ENCODE measurements around the gene SH3RF3.

Gene SH3RF3

GRCh38 chr2:109409321-109410038 is 280.5 kb downstream of the SH3RF3 start:
- no peak for DNase-seq (ENCODE audit: low read depth in 2 of 2)

DNA sequence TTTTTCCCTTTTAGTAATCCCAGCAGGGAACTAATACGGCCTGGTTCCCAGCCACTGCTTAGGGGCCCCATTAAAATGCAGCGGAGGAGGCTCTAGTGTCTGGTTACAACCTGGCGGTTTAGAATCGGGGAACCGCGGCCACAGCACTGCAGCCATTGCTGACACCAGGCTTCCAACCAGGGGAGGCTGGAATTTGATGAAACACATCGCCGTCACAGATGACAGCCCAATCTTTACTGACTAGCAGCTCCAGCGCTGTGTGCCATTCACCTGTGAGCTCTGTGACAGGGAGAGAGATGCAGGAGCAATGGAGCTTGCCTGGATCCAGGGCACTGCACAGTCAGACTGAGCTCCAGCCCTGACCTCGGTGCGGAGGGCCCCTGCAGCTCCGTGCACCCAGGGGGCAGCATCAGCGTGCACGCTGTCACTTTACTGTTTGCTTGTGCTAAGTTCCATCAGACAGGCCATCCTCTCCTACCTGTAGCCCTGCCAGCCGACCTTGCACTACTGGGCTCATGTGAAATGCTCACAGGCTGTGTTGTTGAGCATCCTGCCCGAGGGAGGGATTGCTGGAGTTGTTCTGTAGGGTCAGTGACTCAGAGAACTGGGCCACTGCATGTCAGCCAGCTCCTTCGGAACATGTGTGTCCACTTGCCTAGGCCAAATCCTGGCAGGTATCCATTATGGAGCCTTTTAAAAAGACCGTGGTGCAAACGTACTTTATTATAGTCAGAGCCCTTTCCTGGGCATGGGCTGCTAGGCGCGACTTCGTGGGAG is 281.2 kb downstream of the SH3RF3 start:
- no peak for DNase-seq (ENCODE audit: low read depth in 2 of 2)

- DNase-seq (ENCODE audit: low read depth in 2 of 2), result no peak
These were observed 282.8 kb downstream of the SH3RF3 start for GRCh38 chr2:109411640-109412325.

- no peak for DNase-seq (ENCODE audit: low read depth in 2 of 2)
These were observed 286.6 kb downstream of the SH3RF3 start for GRCh38 chr2:109415581-109416013.

DNA sequence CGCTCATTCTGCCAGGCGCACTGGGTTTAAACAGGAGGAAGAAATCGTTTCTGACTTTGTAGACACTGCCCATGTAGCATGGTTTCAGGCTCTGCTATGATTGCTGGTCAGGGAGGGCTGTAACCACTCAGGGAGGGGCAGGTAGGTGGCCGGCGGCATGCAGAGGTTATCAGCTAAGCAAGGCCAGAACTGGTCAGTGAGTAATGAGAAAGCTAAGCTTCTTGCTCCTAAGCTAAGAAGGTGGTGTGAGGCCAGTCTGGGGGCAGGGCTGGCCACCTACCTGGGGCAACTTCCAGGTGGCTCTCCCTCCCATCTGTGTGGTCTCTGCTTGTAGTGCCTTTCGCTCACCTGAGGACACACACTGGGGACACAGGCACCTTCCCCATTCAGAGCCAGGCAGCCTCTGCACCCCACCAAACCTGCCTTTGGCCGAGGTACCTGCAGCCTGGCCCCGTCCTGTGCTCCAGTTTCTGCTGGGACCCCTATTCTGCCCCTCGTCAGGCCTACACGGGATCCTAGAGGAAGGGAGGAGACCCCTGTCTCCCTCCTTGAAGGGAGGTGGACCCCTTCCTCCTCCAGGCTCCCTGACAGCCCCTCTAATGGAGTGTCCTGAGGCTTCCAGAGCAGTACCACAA is 288.8 kb downstream of the SH3RF3 start:
- DNase-seq (ENCODE audit: low read depth in 2 of 2), result no peak

DNA sequence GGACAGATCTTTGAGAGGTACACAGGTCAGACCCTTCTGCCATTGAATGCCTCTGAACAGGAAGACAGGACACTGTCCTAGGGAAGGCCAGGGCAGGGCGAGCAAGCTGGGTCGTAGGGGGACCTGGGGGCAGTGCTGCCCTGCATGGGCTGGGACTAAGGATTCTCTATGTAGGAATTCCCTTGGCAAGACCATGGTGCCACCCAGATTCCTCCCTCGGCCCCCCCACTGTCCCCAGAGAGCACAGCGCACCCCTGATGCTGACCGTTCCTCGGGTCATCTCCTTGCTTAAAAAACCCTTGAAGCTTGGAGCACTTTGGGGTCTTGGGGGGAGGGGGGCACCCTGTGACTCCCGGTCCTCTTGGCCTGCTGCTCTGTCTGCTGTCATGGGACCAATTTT is 289.7 kb downstream of the SH3RF3 start:
- DNase-seq (ENCODE audit: low read depth in 2 of 2), result no peak

- DNase-seq (ENCODE audit: low read depth in 2 of 2), result no peak
These were observed 290.3 kb downstream of the SH3RF3 start for GRCh38 chr2:109419171-109419756.

GRCh38 chr2:109419960-109420370 is 291.0 kb downstream of the SH3RF3 start:
- no peak for DNase-seq (ENCODE audit: low read depth in 2 of 2)

DNA sequence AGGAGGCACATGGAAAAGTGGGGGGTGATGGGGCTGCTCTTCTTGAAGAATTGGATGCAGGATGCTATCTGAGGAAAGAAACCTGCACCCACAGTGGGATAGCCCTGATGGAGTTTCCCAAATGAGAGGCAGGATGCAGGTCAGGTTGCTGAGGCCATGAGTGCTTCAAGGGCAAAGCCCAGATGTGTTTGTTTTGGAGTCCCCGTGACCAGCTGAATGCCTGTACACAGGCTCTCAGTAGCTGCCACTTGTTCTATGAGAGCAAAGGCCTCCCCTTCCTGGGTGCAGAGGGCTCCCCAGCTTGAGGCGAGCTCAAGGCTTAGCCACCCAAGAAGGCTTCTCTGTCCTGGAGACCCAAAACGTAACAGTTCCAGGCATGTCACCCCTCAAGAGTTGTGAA is 292.1 kb downstream of the SH3RF3 start:
- no peak for DNase-seq (ENCODE audit: low read depth in 2 of 2)

DNA sequence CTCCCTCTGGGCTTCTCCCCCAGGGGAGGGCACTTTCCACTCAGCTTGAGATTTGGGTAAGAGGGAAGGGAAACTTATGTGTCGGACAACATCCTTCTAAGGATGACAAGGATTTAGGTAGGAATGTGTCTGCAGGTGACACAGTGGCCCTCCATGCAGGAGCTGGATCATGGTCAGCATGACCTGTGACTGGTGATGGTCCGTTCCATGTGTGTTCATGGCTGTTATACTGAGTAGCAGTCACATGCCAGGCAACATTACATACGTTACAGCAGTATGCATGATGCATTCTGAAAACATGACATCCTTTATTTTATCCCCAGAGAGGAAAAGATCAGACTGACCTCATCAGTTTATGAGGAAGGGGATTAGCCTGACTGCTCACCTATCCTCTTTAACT is 292.6 kb downstream of the SH3RF3 start:
- no peak for DNase-seq (ENCODE audit: low read depth in 2 of 2)

GRCh38 chr2:109422071-109422757 is 293.2 kb downstream of the SH3RF3 start:
- DNase-seq (ENCODE audit: low read depth in 2 of 2), result no peak

GRCh38 chr2:109422758-109423500 is 293.9 kb downstream of the SH3RF3 start:
- DNase-seq (ENCODE audit: low read depth in 2 of 2), result no peak

DNA sequence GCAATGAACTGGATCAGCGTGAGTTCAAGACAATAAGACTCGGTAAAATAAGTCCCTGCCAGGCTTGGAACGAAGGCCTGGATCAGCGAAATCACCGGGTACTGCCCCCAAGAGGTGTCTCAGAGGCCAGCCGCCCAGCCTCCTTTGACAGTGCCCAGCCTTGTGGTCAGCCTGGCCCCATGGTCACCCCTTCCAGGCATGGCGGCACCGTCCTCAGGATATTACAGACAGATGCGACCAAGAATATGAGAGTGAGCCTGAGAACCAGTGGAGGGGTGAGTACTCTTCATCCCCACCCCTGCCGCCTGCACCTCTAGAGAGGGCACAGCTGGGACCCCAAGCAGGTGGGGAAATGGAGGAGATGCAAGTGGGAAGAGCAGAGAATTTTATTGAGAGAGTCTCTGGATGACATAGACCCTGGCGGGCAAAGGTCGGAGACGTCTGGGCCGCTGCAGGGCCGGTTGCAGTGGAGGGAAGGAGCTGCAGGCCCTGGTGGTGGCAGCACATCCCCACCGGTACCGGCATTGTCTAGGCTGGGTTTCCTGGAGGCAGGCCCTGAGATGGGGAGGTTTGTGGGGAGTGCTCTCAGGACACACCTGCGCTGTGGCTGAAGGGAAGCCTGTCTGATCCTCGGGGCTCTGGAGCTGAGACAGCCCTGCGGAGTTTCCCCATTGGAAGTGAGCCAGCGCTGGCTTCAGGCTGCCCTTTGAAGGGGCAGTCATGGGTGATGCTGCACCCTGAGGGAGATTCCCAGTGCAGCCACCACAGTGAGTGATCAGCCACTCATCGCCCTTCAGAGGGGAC is 294.8 kb downstream of the SH3RF3 start:
- no peak for DNase-seq (ENCODE audit: low read depth in 2 of 2)

DNA sequence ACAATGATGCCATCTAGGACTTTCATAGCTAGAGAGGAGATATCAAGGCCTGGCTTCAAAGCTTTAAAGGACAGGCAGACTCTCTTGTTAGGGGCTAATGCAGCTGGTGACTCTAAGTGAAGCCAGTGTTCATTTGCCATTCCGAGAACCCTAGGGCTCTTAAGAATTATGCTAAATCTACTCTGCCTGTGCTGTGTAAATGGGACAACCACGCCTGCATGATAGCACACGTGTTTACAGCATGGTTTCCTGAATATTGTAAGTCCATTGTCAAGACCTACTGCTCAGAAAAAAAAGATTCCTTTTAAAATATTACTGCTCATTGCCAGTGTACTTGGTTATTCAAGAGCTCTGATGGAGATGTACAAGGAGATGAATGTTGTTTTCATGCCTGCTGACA is 296.4 kb downstream of the SH3RF3 start:
- no peak for DNase-seq (ENCODE audit: low read depth in 2 of 2)

GRCh38 chr2:109427661-109428091 is 298.7 kb downstream of the SH3RF3 start:
- DNase-seq (ENCODE audit: low read depth in 2 of 2), result no peak

- DNase-seq (ENCODE audit: low read depth in 2 of 2), result no peak
These were observed 299.3 kb downstream of the SH3RF3 start for GRCh38 chr2:109428281-109428680.

DNA sequence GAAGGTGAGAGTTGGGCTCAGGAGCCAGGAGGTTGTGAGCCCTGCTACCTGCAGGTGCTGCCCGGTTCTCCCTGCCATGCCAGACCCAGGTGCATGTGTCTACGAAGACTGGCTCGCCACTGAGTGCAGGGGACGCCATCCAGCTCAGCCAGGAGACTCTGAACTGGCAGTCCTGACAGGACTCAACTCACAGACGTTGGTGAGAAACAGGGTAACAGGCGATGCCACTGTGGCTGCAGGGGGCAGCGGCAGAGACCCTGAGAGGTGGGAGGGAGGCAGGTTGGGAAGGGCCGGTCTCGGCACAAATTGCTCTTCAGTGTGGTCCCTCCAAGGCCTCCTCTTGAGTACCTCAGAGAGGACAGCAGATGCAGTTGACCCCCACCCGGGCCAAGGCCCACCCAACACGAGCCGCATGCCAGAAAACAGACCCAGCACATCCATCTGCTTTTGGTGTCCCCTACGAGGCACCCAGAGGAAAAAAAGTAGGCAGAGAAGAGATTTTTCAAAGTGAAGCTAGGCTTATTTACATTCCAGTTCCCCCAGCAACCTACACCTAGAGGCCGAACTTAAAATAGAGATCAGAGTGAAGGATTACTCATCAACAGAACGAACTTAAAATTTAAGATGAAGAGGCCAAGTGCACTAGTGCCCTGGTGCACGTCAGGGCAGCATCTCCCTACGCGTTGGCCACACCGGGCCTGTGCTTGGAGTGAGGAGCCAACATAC is 300.0 kb downstream of the SH3RF3 start:
- no peak for DNase-seq (ENCODE audit: low read depth in 2 of 2)

- no peak for DNase-seq (ENCODE audit: low read depth in 2 of 2)
These were observed 300.7 kb downstream of the SH3RF3 start for GRCh38 chr2:109429567-109430328.

Measured in stimulated activated CD8-positive, alpha-beta memory T cell treated with anti-CD3 and anti-CD28 coated beads, Interleukin-15, amount 100 ng/mL, for 4 hours (primary cell).